Cardiac septum (tissue), 1 donor: ENCODE measurements around the gene RHOT2. TPM values are rescaled to one million over a fixed set of nuclear protein-coding genes. Genes with fewer than 3 reads are reported as not detected.
A peak's percentile ranks its signal among the peaks of the same experiment; 100 is the strongest.

Experiments
- DNase-seq: peaks from one replicate; pipeline ENCODE4 v3.0.0-alpha.2; 2020; ENCODE audit warnings: low spot score
- intact Hi-C: fragments of 100-400 bp; cut with DNase I; formaldehyde crosslinking; loops from one replicate; pipeline ENCODE4 v1.14.0; 2022
- total RNA-seq: library from RNA; stranded (reverse); fragmentation: NEBNext Ultra II Directional; extraction: Animal tissue kit (Norgen Biotek cat#: 25700); gene quantifications from one replicate; pipeline ENCODE4 v1.2.1, GENCODE V29; 2021
- donor health status: DM: no; HTN: no; CAD: no.

RHOT2 gene
- total RNA-seq, 1 donor from 2014 or later: 102 TPM

DNA sequence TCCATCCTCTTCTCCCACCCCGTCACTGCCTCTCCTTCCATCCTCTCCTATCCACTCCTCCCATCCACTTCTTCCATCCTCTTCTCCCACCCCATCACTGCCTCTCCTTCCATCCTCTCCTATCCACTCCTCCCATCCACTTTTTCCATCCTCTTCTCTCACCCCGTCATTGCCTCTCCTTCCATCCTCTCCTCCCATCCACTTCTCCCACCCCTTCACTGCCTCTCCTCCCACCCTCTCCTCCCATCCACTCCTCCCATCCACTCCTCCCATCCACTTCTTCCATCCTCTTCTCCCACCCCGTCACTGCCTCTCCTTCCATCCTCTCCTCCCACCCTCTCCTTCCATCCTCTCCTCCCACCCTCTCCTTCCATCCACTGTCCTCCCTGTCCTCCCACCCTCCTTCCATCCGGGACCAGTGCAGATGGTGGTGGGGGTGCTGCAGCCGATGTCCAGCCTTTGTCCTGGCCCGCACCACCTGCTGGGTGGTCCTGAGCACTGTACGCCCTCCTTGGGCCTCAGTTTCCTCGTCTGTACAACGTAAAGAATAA is 36.0 kb upstream of the RHOT2 start:
- DNase-seq: no peak
- intact Hi-C loops: no loop called here

- intact Hi-C loops: no loop called here
- no peak for DNase-seq
These were observed 35.2 kb upstream of the RHOT2 start for GRCh38 chr16:632486-633335.

DNA sequence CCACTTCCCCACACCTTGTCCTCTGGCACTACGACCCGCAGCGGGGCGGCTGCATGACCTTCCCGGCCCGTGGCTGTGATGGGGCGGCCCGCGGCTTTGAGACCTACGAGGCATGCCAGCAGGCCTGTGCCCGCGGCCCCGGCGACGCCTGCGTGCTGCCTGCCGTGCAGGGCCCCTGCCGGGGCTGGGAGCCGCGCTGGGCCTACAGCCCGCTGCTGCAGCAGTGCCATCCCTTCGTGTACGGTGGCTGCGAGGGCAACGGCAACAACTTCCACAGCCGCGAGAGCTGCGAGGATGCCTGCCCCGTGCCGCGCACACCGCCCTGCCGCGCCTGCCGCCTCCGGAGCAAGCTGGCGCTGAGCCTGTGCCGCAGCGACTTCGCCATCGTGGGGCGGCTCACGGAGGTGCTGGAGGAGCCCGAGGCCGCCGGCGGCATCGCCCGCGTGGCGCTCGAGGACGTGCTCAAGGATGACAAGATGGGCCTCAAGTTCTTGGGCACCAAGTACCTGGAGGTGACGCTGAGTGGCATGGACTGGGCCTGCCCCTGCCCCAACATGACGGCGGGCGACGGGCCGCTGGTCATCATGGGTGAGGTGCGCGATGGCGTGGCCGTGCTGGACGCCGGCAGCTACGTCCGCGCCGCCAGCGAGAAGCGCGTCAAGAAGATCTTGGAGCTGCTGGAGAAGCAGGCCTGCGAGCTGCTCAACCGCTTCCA is 34.4 kb upstream of the RHOT2 start:
- intact Hi-C loops: no loop called here
- DNase-seq: no peak

DNA sequence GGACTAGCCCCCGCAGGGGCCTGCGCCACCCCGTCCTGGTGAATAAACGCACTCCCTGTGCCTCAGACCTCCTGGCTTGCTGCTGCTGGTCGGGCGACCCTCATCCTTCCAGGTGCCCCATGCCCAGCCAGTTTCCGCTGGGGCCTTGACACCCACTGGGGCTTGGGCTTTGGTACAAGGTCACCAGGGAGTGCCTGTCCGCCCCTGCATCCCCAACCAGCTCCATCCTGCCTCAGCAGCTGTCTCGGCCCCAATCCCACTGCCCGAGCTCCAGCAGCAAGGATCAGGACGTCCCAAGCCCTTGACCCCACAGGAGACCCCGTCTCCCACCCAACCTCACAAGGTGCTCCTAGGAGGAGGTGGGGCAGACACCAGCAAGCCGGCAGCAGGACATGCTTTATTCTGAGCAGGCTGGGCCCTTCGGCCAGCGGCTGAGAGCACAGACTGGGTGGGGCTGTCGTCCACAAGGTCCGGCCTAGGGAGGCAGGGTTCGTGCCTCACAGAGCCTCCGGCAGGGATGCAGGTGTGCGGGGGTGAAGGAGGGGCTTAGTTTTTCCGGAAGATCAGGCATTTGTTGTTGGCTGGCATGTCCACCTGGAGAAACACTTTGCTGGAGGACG is 33.8 kb upstream of the RHOT2 start:
- intact Hi-C loops: no loop called here

DNA sequence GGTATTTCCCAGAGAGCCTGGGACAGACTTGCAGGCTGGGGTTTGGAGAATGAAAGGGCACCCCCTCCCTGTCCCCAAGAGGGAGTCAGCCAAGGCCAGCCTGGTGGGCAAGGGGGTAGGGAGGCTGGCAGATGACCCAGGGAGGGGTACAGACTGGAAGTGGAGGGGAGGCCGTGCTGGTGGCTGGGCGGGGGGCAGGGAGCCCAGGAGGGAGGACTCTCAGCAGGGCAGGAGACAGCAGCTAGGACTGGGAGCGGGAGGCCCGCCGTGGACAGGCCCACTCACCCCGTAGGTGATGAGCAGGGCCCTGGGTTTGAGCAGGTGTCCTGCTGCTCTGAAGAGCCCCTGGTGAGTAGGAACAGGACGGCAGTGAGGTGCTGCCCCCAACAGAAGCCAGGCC is 32.9 kb upstream of the RHOT2 start:
- no peak for DNase-seq
- intact Hi-C loops: no loop called here

More for the DNA sequence above, 33.8 kb upstream of the RHOT2 start:
- DNase-seq: no peak

- no peak for DNase-seq
- intact Hi-C loops: no loop called here
These were observed 32.2 kb upstream of the RHOT2 start for GRCh38 chr16:635573-636205.

DNA sequence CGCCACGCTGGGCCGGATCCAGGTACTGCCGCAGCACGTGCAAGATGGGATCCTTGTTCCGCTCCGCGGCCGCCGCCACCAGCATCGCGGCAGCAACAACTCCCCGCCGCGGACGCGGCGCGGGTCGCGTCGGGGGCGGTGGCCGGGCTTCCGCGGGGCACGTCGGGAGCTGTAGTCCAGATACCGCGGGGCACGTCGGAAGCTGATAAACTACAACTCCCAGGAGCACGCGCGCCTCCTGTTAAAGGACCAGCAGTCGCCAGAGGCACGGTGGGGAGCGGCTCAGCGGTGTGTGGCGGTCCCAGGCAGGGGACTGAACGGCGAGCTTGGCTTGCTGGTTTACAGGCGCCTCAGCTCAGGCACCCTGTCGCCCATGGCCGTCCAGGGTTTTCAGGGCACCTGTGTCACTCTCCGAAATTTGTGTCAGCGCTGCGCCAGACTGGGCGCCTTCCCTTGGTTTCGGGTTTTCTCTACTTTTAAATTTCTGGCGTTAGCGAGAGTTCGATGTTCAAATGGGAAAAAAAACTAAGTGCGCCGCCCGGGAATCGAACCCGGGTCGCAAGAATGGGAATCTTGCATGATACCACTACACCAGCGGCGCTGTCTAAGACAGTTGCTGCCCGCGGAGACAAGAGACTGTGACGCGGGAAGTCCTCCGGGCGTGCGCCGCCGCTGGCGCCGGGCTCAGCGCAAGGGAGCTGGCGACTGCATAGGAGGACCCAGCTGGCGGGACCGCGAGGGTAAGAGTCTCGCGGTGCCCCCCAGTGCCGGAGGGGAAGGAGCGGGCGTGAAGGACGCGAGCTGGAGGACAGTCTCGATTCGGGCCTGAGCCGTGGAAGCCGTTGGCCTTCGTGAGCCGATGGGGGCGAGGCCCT is 31.5 kb upstream of the RHOT2 start, which contains the start of gene METTL26:
METTL26 (minus strand) TSS at position 100 of the 875 bp plus-strand sequence; CDS start at position 85, 15 bp downstream.
- peak; percentile 97 for DNase-seq
- intact Hi-C loops: no loop called here

DNA sequence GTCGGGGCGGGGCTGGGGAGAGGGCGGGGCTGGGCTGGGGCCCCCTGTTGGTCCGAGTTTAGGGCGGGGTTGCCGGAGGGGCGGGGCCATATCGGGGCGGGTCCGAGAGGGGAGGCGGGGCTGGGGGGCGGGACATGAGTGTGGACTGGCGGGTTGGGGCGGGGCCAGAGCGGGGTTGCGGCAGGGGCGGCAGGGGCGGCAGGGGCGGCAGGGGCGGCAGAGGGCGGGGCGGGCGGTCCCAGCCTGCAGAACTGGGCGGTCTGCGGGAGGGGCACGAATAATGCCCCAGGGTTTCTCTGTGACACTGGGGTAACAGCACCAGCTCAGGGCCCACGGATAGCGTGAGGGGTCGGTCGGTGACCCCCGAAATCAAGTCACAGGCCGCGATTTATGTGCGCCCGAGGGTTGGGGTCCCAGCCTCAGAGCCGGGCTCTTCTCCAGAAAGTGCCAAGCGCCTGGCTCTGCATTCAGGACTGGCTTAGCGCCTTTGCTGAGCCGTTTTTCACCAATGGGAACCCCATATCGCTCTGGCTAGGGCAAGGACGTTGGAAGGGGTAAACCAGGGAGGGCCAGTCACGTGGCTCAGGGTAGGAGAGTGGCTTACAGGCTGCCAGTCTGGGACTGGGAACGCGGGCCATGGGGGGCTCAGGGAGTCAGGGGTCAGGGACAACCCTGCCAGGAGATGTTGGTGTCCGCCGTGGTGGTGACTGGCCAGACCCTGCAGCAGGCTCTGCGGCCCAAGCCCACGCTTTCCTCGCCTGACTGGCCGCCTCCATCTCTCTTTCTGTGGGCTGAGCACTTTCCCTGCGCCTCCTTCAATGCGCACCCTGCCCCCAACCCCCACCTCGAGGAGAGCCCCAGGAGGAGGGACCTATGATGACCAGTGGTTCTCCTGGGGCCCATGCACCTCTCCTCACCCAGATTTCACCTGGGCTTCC is 30.6 kb upstream of the RHOT2 start:
- intact Hi-C loops: no loop called here
- peak; percentile 96 for DNase-seq

GRCh38 chr16:638034-638543 is 29.8 kb upstream of the RHOT2 start:
- no peak for DNase-seq

GRCh38 chr16:638836-639235 is 29.1 kb upstream of the RHOT2 start:
- intact Hi-C loops: no loop called here
- no peak for DNase-seq

More at GRCh38 chr16:638034-638543, 29.8 kb upstream of the RHOT2 start:
- intact Hi-C loops: no loop called here

- intact Hi-C loops: loop anchor here (2.0 to 5.0 kb wide), 2 partner anchors 20 to 53 kb away; no protein-coding TSS in a partner anchor
- no peak for DNase-seq
These were observed 27.3 kb upstream of the RHOT2 start for GRCh38 chr16:640614-641013.

- DNase-seq: peak; percentile 93
- intact Hi-C loops: loop anchor here (2.0 to 5.0 kb wide), 2 partner anchors 19 to 54 kb away; no protein-coding TSS in a partner anchor
These were observed 26.4 kb upstream of the RHOT2 start, which contains the start of gene MCRIP2 for GRCh38 chr16:641326-642188. MCRIP2 (plus strand) TSS chr16:641828; CDS start chr16:641992, 164 bp downstream.

GRCh38 chr16:642189-643049 is 25.5 kb upstream of the RHOT2 start:
- intact Hi-C loops: loop anchor here (5.0 kb wide), 1 partner anchor 55 kb away; no protein-coding TSS in a partner anchor
- DNase-seq: no peak

- no peak for DNase-seq
- intact Hi-C loops: loop anchor here (5.0 kb wide), 1 partner anchor 56 kb away; no protein-coding TSS in a partner anchor
These were observed 24.9 kb upstream of the RHOT2 start for GRCh38 chr16:643050-643368.

GRCh38 chr16:644556-644955 is 23.4 kb upstream of the RHOT2 start:
- intact Hi-C loops: loop anchor here (5.0 kb wide), 1 partner anchor 57 kb away; no protein-coding TSS in a partner anchor
- no peak for DNase-seq
